Endothelial cell of umbilical vein (primary cell): ENCODE data around the gene PNCK. TPM values are rescaled to one million over a fixed set of nuclear protein-coding genes. Genes with fewer than 3 reads are reported as not detected.

Experiments
- BruUV-seq: library from RNA; stranded (reverse); fragments of 400-500 nt; replicated peaks from 2 replicates; lab custom pipeline; 2021; lab: Mats Ljungman, UMichigan
- CTCF ChIA-PET: fragments of 300-600, 350-600 bp; sonication (Branson Sonifier 250); formaldehyde crosslinking; loops from one replicate; lab custom pipeline; 2021; ENCODE audit warnings: antibody characterized with exemption, inconsistent platforms; lab: Charles Lee
- POLR2A ChIA-PET: fragments of 300-600, 350-600 bp; sonication (Branson Sonifier 250); formaldehyde crosslinking; loops from one replicate; lab custom pipeline; 2021; ENCODE audit warnings: antibody characterized with exemption, inconsistent platforms; lab: Charles Lee
- DNase-seq: peaks from one replicate; pipeline ENCODE4 v3.0.0-alpha.2; 2011; ENCODE audit warnings: low read depth, low spot score
- FAIRE-seq: peaks from 2 replicates; lab custom pipeline; 2011; peaks lifted over from hg19 to GRCh38; lab: Jason Lieb, UNC
- H2AFZ ChIP-seq: 2 replicates; pipeline ENCODE4 v1.6.0; 2012; ENCODE audit warnings: low read depth, low read length, control low read depth, inconsistent platforms
- H3K27ac ChIP-seq: 2 replicates; pipeline ENCODE4 v1.5.1; 2011; ENCODE audit warnings: low read depth, mild to moderate bottlenecking, control low read depth, low read length, moderate library complexity; ENCODE audit not compliant: insufficient read depth
- H3K27me3 ChIP-seq, 2 experiments: 2 replicates each; pipeline versions ENCODE4 v1.6.0 to v1.6.1; 2011; ENCODE audit warnings: low read length in 2 of 2, mixed read lengths in 1 of 2; ENCODE audit not compliant: control insufficient read depth in 2 of 2, insufficient read depth in 2 of 2
- H3K36me3 ChIP-seq, 2 experiments: 2 replicates in 1 of 2; 3 replicates in 1 of 2; pipeline ENCODE4 v1.5.1; 2011; ENCODE audit warnings: low read length in 2 of 2, mild to moderate bottlenecking in 1 of 2, moderate library complexity in 1 of 2; ENCODE audit not compliant: control insufficient read depth in 2 of 2, insufficient read depth in 2 of 2; ENCODE audit errors: extremely low read depth in 1 of 2
- H3K4me1 ChIP-seq: 3 replicates; pipeline ENCODE4 v1.5.1; 2011; ENCODE audit warnings: mild to moderate bottlenecking, low read length; ENCODE audit not compliant: control insufficient read depth, insufficient read depth; ENCODE audit errors: extremely low read depth
- H3K4me2 ChIP-seq: 2 replicates; pipeline ENCODE4 v1.6.1; 2011; ENCODE audit warnings: low read length, control low read depth, mixed read lengths; ENCODE audit not compliant: insufficient read depth
- H3K4me3 ChIP-seq, 3 experiments: fragments of 200-600 bp in 1 of 3; sonication (generic), shearing (Covaris generic) in 1 of 3; replicated peaks in 1 of 3; 2 replicates each; pipeline ENCODE4 v1.5.1; 2011 to 2016; ENCODE audit warnings: control low read depth in 3 of 3, low read length in 3 of 3, mild to moderate bottlenecking in 2 of 3, inconsistent platforms in 1 of 3, low read depth in 1 of 3, moderate library complexity in 1 of 3; ENCODE audit not compliant: insufficient read depth in 1 of 3
- H3K79me2 ChIP-seq: 2 replicates; pipeline ENCODE4 v1.6.0; 2012; ENCODE audit warnings: low read length, inconsistent platforms; ENCODE audit not compliant: control insufficient read depth, insufficient read depth
- H3K9ac ChIP-seq: replicated peaks from 2 replicates; pipeline ENCODE3; 2011; ENCODE audit warnings: low read length, control low read depth; ENCODE audit not compliant: insufficient read depth; ENCODE audit errors: extremely low read depth
- H3K9me1 ChIP-seq: replicated peaks from 3 replicates; pipeline ENCODE4 v1.6.0; 2011; ENCODE audit warnings: mild to moderate bottlenecking, low read length; ENCODE audit not compliant: control insufficient read depth, insufficient read depth; ENCODE audit errors: extremely low read depth
- H3K9me3 ChIP-seq: replicated peaks from 2 replicates; pipeline ENCODE4 v1.5.1; 2012; ENCODE audit warnings: low read length, inconsistent platforms; ENCODE audit not compliant: control insufficient read depth, insufficient read depth
- H4K20me1 ChIP-seq: replicated peaks from 2 replicates; pipeline ENCODE3; 2011; ENCODE audit warnings: mild to moderate bottlenecking, low read length; ENCODE audit not compliant: control insufficient read depth, insufficient read depth; ENCODE audit errors: extremely low read depth
- EZH2 ChIP-seq: IDR thresholded peaks from 2 replicates; pipeline ENCODE4 v1.6.1; 2012; ENCODE audit warnings: borderline replicate concordance, low read depth, mild to moderate bottlenecking, moderate library complexity, low read length, inconsistent platforms; ENCODE audit not compliant: severe bottlenecking
- FOS ChIP-seq: IDR thresholded peaks from 2 replicates; pipeline ENCODE4 v1.6.1; 2011; ENCODE audit warnings: mild to moderate bottlenecking, low read length, moderate library complexity, borderline replicate concordance; ENCODE audit not compliant: insufficient read depth
- GATA2 ChIP-seq: IDR thresholded peaks from 2 replicates; pipeline ENCODE4 v1.7.0; 2011; ENCODE audit warnings: low read depth, mild to moderate bottlenecking, moderate library complexity, mixed read lengths, low read length; ENCODE audit not compliant: insufficient read length, insufficient read depth
- JUN ChIP-seq: IDR thresholded peaks from 2 replicates; pipeline ENCODE4 v1.6.1; 2011; ENCODE audit warnings: borderline replicate concordance, low read depth; ENCODE audit not compliant: insufficient read length, insufficient read depth
- MYC ChIP-seq: IDR thresholded peaks from one replicate; pipeline ENCODE4 v1.6.1; 2011; ENCODE audit warnings: mild to moderate bottlenecking, low read depth, low read length
- POLR2A ChIP-seq: IDR thresholded peaks from 2 replicates; pipeline ENCODE4 v1.6.1; 2012; ENCODE audit warnings: low read depth, mild to moderate bottlenecking, control low read depth, low read length
- POLR2AphosphoS5 ChIP-seq: IDR thresholded peaks from 2 replicates; pipeline ENCODE4 v1.6.1; 2012; ENCODE audit warnings: low read depth, mild to moderate bottlenecking, control low read depth, low read length, moderate library complexity; ENCODE audit not compliant: insufficient read depth
- dilution Hi-C: fragments of 300-500 bp; cut with MboI; formaldehyde crosslinking; loops from one replicate; pipeline ENCODE4 v1.15.0; 2019; ENCODE audit warnings: low sequenced_read_pairs; ENCODE audit not compliant: extremely low pct_ligation_motif_present
- intact Hi-C: fragments of 100-400 bp; cut with micrococcal nuclease; formaldehyde crosslinking; loops from one replicate; pipeline ENCODE4 v1.10.0; 2022
- polyA plus RNA-seq, 4 experiments: library from polyadenylated mRNA; depleted of rRNA in 3 of 4; stranded (reverse) in 3 of 4; unstranded in 1 of 4; fragments of >200 nt; gene quantifications; 2 replicates each; pipeline versions ENCODE4 v1.2.1 to v1.2.3, GENCODE V29; 2011 to 2012; ENCODE audit warnings: missing spikeins in 1 of 4
- total RNA-seq: library from RNA; stranded (reverse); gene quantifications from 2 replicates; pipeline ENCODE4 v1.2.3, GENCODE V29; 2021
- TF ChIP-seq, protein P1 (sequence below): IDR thresholded peaks from 2 replicates; pipeline ENCODE4 v1.6.1; 2011; ENCODE audit not compliant: insufficient read depth, insufficient read length
- TF ChIP-seq, protein P2 (sequence below), 2 donors: IDR thresholded peaks; 1 replicate in 1 of 2; 2 replicates in 1 of 2; pipeline ENCODE4 v1.5.1; 2011; ENCODE audit warnings: low read length in 2 of 2, mild to moderate bottlenecking in 2 of 2, moderate library complexity in 2 of 2, control low read depth in 1 of 2, inconsistent platforms in 1 of 2, low read depth in 1 of 2; ENCODE audit not compliant: insufficient read depth in 1 of 2; ENCODE audit errors: extremely low read depth in 1 of 2

Gene PNCK
- total and polyA plus RNA-seq, 2 donors (not counting 3 experiments of a cell fraction or from before 2014, with no cell fraction given), result 0.12 TPM; not detected in 1

DNA sequence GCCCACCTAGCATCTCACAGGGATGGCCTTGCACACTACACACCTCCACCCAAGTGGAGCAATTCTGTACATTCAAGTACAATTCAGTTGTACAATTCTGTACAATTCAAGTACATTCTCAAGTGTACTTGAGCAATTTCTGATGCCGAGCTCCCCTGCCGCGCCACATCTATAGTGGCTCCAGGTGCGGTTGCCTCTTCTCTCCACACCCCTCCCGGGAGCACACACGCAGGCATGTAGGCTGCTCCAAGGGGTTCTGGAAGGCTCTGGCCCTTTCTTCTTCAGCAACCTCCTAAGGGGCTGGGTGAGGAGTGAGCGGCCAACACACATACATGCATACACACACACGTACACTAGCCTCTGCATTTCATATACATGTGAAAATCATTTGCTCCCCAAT is 45.5 kb downstream of the PNCK start:
- no peaks in the 10 kb centered on the region for H4K20me1 ChIP-seq
- H3K27me3 ChIP-seq, result peaks cover 0 to 1% of the 10 kb centered on the region in 2 experiments
- no peak overlapping the region for H3K4me3 ChIP-seq
- H3K27ac ChIP-seq, result no peak overlapping the region
- no peaks in the 10 kb centered on the region for H3K79me2 ChIP-seq
- no peak for FAIRE-seq
- H3K9ac ChIP-seq, result no peak overlapping the region
- no peaks in the 10 kb centered on the region for H3K9me3 ChIP-seq
- no peaks in the 10 kb centered on the region for H3K9me1 ChIP-seq
- BruUV-seq, result no TSS peak
- POLR2A ChIA-PET, result no interaction called here
- CTCF ChIA-PET, result no interaction called here
- H3K4me1 ChIP-seq, result no peaks in the 10 kb centered on the region
- no peak overlapping the region for H3K4me2 ChIP-seq
- dilution Hi-C loops (no loop called here), intact Hi-C loops (no loop called here)
- H2AFZ ChIP-seq, result no peak overlapping the region
- no peaks in the 10 kb centered on the region for H3K36me3 ChIP-seq
- no peak for DNase-seq
- no peak for TF ChIP-seq EZH2
- no peak for TF ChIP-seq POLR2A
- TF ChIP-seq GATA2, result no peak

DNA sequence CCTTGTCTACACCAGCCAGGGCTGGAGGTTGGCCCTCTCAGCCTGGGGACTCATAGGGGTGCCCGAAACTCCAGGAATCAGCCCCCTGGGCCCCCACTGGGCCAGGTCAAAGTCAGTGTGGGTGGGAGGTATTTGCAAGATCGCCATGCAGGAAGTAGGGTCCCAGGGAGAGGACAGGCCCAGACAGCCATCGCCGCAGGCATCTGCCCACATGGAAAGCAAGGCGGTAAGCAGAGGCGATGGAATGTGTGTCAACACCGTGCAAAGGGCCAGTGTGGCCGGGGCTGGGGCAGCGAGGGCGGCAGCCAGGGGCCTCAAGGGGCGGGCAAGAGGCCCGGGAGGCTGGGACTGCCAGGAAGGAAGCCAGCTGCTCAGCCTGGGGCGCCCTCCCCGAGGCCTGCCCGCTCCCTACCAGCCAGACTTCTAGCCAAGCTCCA is 45.9 kb downstream of the PNCK start:
- Histone ChIP-seq H3K4me2 (no peak overlapping the region), H3K27me3 (peaks cover 0 to 1% of the 10 kb centered on the region in 2 experiments), H3K4me1 (no peaks in the 10 kb centered on the region), H3K27ac (no peak overlapping the region), H3K4me3 (no peak overlapping the region), H3K79me2 (no peaks in the 10 kb centered on the region), H3K9ac (no peak overlapping the region), H4K20me1 (no peaks in the 10 kb centered on the region), H3K9me1 (no peaks in the 10 kb centered on the region), H3K36me3 (no peaks in the 10 kb centered on the region), H2AFZ (no peak overlapping the region), H3K9me3 (no peaks in the 10 kb centered on the region)
- intact Hi-C loops, result no loop called here
- DNase-seq (no peak), FAIRE-seq (no peak)
- ChIA-PET POLR2A (no interaction called here), CTCF (no interaction called here)
- dilution Hi-C loops, result no loop called here
- no TSS peak for BruUV-seq
- no peak for TF ChIP-seq POLR2A
- no peak for TF ChIP-seq EZH2
- TF ChIP-seq, protein P1, sequence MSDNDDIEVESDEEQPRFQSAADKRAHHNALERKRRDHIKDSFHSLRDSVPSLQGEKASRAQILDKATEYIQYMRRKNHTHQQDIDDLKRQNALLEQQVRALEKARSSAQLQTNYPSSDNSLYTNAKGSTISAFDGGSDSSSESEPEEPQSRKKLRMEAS, result no peak
- no peak for TF ChIP-seq POLR2AphosphoS5
- no peak for TF ChIP-seq FOS
- TF ChIP-seq JUN, result no peak
- TF ChIP-seq, protein P2, sequence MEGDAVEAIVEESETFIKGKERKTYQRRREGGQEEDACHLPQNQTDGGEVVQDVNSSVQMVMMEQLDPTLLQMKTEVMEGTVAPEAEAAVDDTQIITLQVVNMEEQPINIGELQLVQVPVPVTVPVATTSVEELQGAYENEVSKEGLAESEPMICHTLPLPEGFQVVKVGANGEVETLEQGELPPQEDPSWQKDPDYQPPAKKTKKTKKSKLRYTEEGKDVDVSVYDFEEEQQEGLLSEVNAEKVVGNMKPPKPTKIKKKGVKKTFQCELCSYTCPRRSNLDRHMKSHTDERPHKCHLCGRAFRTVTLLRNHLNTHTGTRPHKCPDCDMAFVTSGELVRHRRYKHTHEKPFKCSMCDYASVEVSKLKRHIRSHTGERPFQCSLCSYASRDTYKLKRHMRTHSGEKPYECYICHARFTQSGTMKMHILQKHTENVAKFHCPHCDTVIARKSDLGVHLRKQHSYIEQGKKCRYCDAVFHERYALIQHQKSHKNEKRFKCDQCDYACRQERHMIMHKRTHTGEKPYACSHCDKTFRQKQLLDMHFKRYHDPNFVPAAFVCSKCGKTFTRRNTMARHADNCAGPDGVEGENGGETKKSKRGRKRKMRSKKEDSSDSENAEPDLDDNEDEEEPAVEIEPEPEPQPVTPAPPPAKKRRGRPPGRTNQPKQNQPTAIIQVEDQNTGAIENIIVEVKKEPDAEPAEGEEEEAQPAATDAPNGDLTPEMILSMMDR (IDR thresholded peaks at IDR 0.05; ENCODE audit: extremely low read depth in 1 of 2, insufficient read depth in 1 of 2, low read depth in 1 of 2, low read length in 2 of 2), result no peak
- no peak for TF ChIP-seq MYC
- TF ChIP-seq GATA2, result no peak
